GM21423 (cell line): ENCODE results near the gene FAM169A.
"Not testable (repeated sequence)": the region's sequence is repeated elsewhere in the genome, so short reads cannot be mapped to it uniquely, and the experiment has no call there.

Source experiments
- ATAC-seq: cut with Tn5 transposase; IDR thresholded peaks from one replicate; pipeline ENCODE4 v1.9.1; 2021; ENCODE audit warnings: mild to moderate bottlenecking, moderate library complexity; ENCODE audit not compliant: unreplicated experiment

FAM169A gene

GRCh38 chr5:74870299-74871067 is 4.3 kb upstream of the FAM169A start:
- ATAC-seq: no peak

- ATAC-seq: not testable (repeated sequence)
Measured at GRCh38 chr5:74869414-74869813, 3.2 kb upstream of the FAM169A start.

GRCh38 chr5:74866596-74867162 is 492 bp upstream of the FAM169A start:
- no peak for ATAC-seq

- no peak for ATAC-seq
Measured at GRCh38 chr5:74865256-74865803, 857 bp downstream of the FAM169A start.

DNA sequence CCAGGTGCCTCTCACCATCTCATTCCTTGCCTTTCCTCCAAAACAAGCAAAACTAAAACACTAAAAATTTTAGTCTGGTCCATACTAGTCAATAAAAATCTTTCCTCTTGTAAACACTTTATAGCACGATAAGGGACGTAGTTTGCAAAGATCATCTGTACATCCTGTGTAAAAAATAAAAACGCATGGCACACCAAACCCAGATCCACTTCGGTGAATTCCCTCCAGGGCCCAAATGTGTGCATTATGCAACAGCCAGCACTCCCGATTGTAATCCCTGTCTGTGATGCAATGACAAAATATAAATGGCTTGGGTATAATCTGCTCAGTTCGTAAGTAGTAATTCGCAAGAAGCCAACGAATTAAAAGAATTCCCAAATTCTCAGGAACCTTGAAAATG is 1.4 kb downstream of the FAM169A start:
- ATAC-seq: no peak

DNA sequence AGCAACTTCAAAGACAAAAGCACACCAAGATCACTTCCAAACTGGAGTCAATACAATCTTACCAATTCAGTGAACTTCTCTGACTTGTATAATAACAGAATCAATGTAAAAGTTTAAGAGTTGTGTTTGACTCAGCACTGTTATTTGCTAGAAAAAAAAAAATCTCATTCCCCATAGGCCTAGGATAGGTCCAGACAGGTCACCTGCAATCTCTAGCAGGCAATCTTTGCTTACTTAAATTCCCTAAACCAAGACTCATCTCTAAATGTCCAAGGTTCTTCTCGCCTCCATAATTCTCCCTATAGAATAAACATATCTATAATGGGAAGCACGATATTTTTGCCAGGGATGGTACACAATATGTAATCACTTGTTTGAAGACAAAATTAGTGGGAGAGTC is 2.5 kb downstream of the FAM169A start:
- no peak for ATAC-seq

- no peak for ATAC-seq
Measured at GRCh38 chr5:74862221-74862620, 4.0 kb downstream of the FAM169A start.

DNA sequence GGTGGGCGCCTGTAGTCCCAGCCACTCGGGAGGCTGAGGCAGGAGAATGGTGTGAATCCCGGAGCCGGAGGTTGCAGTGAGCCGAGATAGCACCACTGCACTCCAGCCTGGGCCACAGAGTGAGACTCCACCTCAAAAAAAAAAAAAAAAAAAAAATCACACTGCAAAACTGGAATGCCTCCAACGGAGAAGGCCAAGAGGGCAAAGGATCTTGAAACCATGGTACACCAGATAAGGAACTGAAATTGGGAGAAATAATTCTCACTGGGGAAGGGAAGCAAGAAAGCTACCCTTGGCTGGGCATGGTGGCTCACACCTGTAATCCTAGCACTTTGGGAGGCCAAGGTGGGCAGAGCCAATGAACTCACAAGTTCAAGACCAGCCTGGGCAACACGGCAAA is 9.2 kb downstream of the FAM169A start:
- ATAC-seq: not testable (repeated sequence)

DNA sequence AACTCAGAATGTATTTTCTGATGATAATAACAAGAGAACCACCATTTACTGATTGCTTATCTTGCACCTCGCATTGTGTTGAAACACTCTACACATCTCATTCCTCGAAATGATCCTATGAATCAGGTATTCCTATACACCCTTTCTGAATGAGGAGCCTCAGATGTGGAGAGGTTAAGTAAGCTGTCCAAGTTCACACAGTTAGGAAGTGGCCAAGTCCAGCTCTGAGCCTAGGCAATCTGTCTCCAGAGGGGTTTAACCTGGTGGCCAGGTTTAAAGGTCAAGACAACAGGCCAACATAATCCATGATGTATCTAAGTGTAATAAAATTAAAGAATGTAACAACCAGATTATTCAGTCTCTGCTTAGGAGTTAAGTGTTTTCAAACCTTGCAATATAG is 12.9 kb downstream of the FAM169A start:
- ATAC-seq: no peak

- no peak for ATAC-seq
Measured at GRCh38 chr5:74851684-74852353, 14.4 kb downstream of the FAM169A start.

- no peak for ATAC-seq
Measured at GRCh38 chr5:74850789-74851425, 15.3 kb downstream of the FAM169A start.

DNA sequence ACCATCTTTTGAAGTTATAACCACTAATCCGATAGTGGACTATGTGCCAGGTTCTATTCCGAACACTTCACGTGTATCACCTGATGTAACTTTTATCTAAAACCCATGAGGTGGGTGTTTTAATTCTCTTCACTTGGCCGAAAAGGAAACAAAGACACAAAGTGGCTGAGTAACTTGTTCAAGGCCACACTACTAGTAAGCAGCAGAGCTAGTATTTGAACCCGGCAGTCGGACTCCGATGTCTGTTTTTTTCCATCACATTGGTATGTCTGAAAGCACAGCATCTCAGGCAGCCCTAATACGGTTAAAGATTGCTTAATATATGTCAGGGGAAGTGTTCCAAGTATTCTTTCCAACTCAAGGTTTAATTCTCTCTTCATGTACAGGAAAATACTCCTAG is 16.2 kb downstream of the FAM169A start:
- no peak for ATAC-seq

- no peak for ATAC-seq
Measured at GRCh38 chr5:74848553-74849025, 17.6 kb downstream of the FAM169A start.

DNA sequence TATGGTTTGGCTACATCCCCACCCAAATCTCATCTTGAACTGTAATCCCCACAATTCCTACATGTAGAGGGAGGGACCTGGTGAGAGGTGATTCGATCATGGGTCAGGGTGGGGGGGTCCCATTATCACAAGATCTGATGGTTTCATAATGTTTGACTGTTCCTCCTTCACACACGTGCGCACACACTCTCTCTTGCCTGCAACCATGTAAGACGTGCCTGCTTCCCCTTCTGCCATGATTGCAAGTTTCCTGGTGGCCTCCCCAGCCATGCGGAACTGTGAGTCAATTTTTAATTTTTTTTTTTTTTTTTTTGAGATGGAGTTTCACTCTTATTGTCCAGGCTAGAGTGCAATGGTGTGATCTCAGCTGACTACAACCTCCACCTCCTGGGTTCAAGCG is 27.0 kb downstream of the FAM169A start:
- ATAC-seq: no peak

GRCh38 chr5:74838262-74838661 is 27.9 kb downstream of the FAM169A start:
- ATAC-seq: no peak

DNA sequence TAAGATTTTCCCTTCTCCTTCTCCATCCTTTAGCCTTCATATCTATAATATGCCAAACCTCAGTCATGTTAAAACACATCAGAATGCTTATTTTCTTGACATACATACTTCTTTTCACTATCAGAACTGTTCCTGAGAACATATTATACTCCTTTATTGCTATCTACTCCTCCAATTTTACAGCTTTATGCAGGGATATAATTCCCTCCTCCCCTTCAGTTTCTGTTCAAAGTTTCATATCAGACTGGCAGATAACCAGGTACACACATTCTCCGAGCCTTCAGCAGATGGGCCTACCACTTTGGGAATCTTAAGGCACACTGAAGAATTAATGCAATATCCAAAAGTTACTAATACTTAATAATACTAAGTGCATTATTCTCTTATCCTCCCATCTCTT is 29.1 kb downstream of the FAM169A start:
- no peak for ATAC-seq

DNA sequence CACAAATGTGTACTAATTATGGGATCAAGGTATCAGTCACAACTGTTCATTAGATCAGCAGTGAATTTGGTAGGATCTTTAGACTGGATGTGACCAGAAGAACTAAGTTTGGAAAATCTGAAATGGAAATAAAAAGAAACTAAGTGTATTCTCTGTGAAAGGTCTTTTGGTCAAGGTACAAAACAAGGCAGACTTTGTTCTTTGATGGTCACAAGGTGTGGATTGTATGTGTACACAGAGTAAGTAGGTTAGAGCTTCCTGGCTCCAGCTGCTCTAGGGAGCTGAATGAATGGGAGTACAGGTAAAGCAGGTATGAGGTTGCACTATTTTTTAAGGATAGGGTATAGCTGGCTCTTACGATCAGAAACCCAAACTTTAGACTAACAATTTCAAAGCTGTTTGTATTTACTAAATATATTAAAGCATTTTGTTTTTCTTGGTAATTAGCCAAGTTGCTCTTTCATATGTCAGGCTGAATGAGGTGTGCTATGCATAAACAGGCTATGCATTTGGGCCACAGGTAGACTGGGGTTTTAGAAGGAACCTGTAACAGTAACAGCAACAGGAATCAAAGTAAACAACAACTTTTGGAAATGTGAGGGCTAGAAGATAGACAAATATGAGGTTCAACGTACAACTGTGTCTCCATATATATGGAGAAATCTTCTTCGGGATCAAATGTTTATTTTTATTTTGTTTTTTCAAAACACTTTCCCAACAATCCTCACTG is 32.5 kb downstream of the FAM169A start:
- no peak for ATAC-seq

GRCh38 chr5:74829413-74829812 is 36.8 kb downstream of the FAM169A start:
- ATAC-seq: no peak

GRCh38 chr5:74822288-74822687 is 43.9 kb downstream of the FAM169A start:
- ATAC-seq: no peak

- ATAC-seq: no peak
Measured at GRCh38 chr5:74816875-74817274, 49.3 kb downstream of the FAM169A start.

- no peak for ATAC-seq
Measured at GRCh38 chr5:74810915-74811314, 55.3 kb downstream of the FAM169A start.
